ENCODE measurements around the gene LMLN.

DNA sequence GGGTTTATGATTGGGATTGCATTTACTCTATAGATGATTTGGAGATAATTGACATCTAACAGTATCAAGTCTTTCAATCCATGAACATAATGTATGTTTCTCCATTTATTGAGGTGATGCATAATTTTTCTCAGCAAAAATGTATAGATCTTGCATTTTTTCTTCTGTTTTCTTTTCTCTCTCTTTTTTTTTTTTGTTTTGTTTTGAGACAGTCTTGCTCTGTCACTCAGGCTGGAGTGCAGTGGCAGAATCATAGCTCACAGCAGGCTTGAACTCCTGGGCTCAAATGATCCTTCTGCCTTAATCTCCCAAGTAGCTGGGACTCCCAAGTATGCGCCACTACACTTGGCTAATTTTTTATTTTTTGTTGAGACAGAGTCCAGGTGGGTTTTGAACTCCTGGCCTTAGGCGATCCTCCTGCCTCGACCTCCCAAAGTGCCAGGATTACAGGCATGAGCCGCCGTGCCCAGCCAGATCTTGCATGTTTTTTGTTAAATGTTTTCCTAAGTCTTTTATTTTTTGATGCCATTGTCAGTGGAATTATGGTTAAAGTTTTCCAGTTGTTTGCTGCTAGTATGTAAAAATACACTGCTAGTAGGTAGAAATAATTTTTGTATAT, 3.1 kb downstream of the LMLN start:
- TF ChIP-seq CTCF (IDR thresholded peaks at IDR 0.05; ENCODE audit: insufficient read depth, low read length, poor library complexity, severe bottlenecking) (no peak), EZH2phosphoT487 (conservative IDR thresholded peaks at IDR 0.05; ENCODE audit: low read length) (no peak)

Measured in SU-DHL-6 (cell line).